Body of pancreas (tissue), 4 donors: ENCODE results near the gene AIM2. TPM values are rescaled to one million over a fixed set of nuclear protein-coding genes. Genes with fewer than 3 reads are reported as not detected.
"Not testable (repeated sequence)": the region's sequence is repeated elsewhere in the genome, so short reads cannot be mapped to it uniquely, and the experiment has no call there.

Experiments used
- ATAC-seq: fragments of 150-250 bp; one replicate; pipeline ENCODE4 v1.9.1; 2016
- DNase-seq, 4 donors: peaks; one replicate each; pipeline ENCODE4 v3.0.0-alpha.2; 2019
- H3K27ac ChIP-seq, 4 donors: fragments of 200-600 bp; sonication (generic); 1 replicate in 3 of 4; 2 replicates in 1 of 4; pipeline versions ENCODE4 v1.5.1 to v1.6.1; 2016 to 2019; ENCODE audit warnings: mild to moderate bottlenecking in 1 of 4, mixed read lengths in 1 of 4, moderate library complexity in 1 of 4
- H3K27me3 ChIP-seq, 2 donors: fragments of 200-600 bp; sonication (generic); one replicate each; pipeline ENCODE4 v1.6.0; 2016; ENCODE audit warnings: mild to moderate bottlenecking in 1 of 2
- H3K36me3 ChIP-seq, 2 donors: fragments of 200-600 bp; sonication (generic); replicated peaks in 1 of 2; 2 replicates each; pipeline ENCODE4 v1.5.1; 2016; ENCODE audit warnings: low read depth in 2 of 2; ENCODE audit not compliant: insufficient read depth in 1 of 2
- H3K4me1 ChIP-seq: fragments of 200-600 bp; sonication (generic); one replicate; pipeline ENCODE4 v1.6.0; 2016
- H3K4me3 ChIP-seq, 2 donors: fragments of 200-600 bp; sonication (generic); 1 replicate in 1 of 2; 2 replicates in 1 of 2; pipeline ENCODE4 v1.5.1; 2016 to 2019
- H3K9me3 ChIP-seq, 3 donors: fragments of 200-600 bp; sonication (generic); 1 replicate in 2 of 3; 2 replicates in 1 of 3; pipeline ENCODE4 v1.5.1; 2016
- POLR2A ChIP-seq, 3 donors: fragments of 450-650 bp; IDR thresholded peaks; one replicate each; pipeline ENCODE4 v1.6.1; 2016; ENCODE audit warnings: antibody characterized with exemption in 3 of 3, mild to moderate bottlenecking in 2 of 3
- WGBS, 2 donors: methylation state at CpG; one replicate each; pipeline ENCODE4 v1.1.5; 2017; 5-methylcytosine and 5-hydroxymethylcytosine counted together
- intact Hi-C: fragments of 100-400 bp; cut with DNase I; formaldehyde crosslinking; loops from one replicate; pipeline ENCODE4 v1.15.1; 2023
- total RNA-seq, 2 donors: library from RNA; depleted of rRNA; stranded (reverse); fragments of >200 nt; gene quantifications; one replicate each; pipeline ENCODE4 v1.1.0, GENCODE V29; 2016
- TF ChIP-seq, protein P1 (sequence below), 7 experiments: fragments of 450-650 bp in 4 of 7; fragments of 200-600 bp in 3 of 7; sonication (generic) in 3 of 7; IDR thresholded peaks; one replicate each; pipeline ENCODE4 v1.5.1; 2016 to 2019; ENCODE audit warnings: antibody characterized with exemption in 7 of 7

AIM2 gene
- total RNA-seq, 2 donors from 2014 or later, result not detected

GRCh38 chr1:159058751-159059150, 17.8 kb downstream of the AIM2 start:
- Histone ChIP-seq H3K4me3 (no peak overlapping the region), H3K36me3 (no peaks in the 10 kb centered on the region), H3K9me3 (no peaks in the 10 kb centered on the region), H3K27ac (no peak overlapping the region), H3K27me3 (no peaks in the 10 kb centered on the region), H3K4me1 (no peaks in the 10 kb centered on the region)
- intact Hi-C loops, result no loop called here
- WGBS, 2 donors, result 68 to 74% methylated on average over 7 of the region's 7 CpGs
- DNase-seq, result no peak
- TF ChIP-seq, protein P1, sequence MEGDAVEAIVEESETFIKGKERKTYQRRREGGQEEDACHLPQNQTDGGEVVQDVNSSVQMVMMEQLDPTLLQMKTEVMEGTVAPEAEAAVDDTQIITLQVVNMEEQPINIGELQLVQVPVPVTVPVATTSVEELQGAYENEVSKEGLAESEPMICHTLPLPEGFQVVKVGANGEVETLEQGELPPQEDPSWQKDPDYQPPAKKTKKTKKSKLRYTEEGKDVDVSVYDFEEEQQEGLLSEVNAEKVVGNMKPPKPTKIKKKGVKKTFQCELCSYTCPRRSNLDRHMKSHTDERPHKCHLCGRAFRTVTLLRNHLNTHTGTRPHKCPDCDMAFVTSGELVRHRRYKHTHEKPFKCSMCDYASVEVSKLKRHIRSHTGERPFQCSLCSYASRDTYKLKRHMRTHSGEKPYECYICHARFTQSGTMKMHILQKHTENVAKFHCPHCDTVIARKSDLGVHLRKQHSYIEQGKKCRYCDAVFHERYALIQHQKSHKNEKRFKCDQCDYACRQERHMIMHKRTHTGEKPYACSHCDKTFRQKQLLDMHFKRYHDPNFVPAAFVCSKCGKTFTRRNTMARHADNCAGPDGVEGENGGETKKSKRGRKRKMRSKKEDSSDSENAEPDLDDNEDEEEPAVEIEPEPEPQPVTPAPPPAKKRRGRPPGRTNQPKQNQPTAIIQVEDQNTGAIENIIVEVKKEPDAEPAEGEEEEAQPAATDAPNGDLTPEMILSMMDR (IDR thresholded peaks at IDR 0.05), result no peak
- TF ChIP-seq POLR2A (IDR thresholded peaks at IDR 0.05), result no peak
- no peak for ATAC-seq

- H3K9me3 ChIP-seq, result no peaks in the 10 kb centered on the region
- no peaks in the 10 kb centered on the region for H3K4me1 ChIP-seq
- WGBS, 2 donors, result 67 to 79% methylated on average over 7 of the region's 7 CpGs
- no peaks in the 10 kb centered on the region for H3K36me3 ChIP-seq
- intact Hi-C loops, result no loop called here
- no peak for TF ChIP-seq POLR2A (IDR thresholded peaks at IDR 0.05)
- TF ChIP-seq, protein P1 (IDR thresholded peaks at IDR 0.05), result no peak
- no peak for ATAC-seq
- DNase-seq, result no peak
- no peak overlapping the region for H3K4me3 ChIP-seq
- no peak overlapping the region for H3K27ac ChIP-seq
- H3K27me3 ChIP-seq, result no peaks in the 10 kb centered on the region
These were observed 20.4 kb downstream of the AIM2 start for GRCh38 chr1:159056069-159056698.

DNA sequence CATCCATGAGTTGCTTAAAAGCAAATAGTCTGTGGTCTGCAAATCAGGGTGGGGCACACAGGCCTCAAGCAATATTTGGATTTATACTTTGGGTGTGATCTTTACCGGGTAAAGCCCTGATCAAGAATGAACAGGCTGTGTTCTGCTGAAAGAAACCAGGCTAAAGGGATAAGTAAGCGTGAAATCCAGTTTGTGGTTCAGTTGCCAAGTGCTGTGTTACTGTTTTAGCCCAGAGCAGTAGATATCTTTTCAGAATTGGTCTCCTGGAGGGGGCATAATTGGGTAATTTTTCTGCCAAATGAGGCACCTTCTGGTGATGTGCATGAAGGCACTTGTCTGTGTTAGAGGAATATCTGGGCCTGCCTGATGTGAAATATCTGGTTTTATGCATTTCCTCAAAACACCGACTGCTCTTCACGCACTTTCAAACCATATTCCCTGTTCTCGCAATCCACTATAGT, 21.4 kb downstream of the AIM2 start:
- Histone ChIP-seq H3K9me3 (no peaks in the 10 kb centered on the region), H3K4me3 (no peak overlapping the region), H3K27me3 (no peaks in the 10 kb centered on the region), H3K4me1 (no peaks in the 10 kb centered on the region), H3K36me3 (no peaks in the 10 kb centered on the region), H3K27ac (no peak overlapping the region)
- intact Hi-C loops, result no loop called here
- WGBS, 2 donors, result 65 to 80% methylated on average over 5 of the region's 5 CpGs
- TF ChIP-seq, protein P1 (IDR thresholded peaks at IDR 0.05), result no peak
- no peak for DNase-seq
- ATAC-seq, result no peak

- Histone ChIP-seq H3K27me3 (no peaks in the 10 kb centered on the region), H3K27ac (no peak overlapping the region), H3K9me3 (no peaks in the 10 kb centered on the region), H3K36me3 (no peaks in the 10 kb centered on the region), H3K4me1 (no peaks in the 10 kb centered on the region), H3K4me3 (no peak overlapping the region)
- WGBS, 2 donors, result 15% methylated on average over 2 of the region's 2 CpGs
- intact Hi-C loops, result no loop called here
- DNase-seq (no peak), ATAC-seq (no peak)
- no peak for TF ChIP-seq POLR2A (IDR thresholded peaks at IDR 0.05)
These were observed 22.1 kb downstream of the AIM2 start for GRCh38 chr1:159054427-159054826.

DNA sequence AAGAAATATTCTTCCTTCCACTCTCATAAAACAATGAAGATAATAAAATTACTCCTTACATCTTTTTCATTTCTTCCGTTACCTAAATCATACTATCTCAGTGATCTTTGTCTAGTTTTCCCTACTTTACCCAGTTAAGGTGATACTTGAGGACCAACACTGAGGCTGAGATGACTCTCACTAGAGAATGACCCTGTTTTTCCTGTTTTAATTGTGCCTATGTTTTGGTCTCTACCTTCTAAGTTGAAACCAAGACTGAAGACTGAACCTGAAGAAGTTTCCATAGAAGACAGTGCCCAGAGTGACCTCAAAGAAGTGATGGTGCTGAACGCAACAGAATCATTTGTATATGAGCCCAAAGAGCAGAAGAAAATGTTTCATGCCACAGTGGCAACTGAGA, 25.1 kb downstream of the AIM2 start:
- WGBS, 2 donors, result 64 to 72% methylated on average over 2 of the region's 2 CpGs
- no peaks in the 10 kb centered on the region for H3K9me3 ChIP-seq
- H3K27me3 ChIP-seq, result no peaks in the 10 kb centered on the region
- ATAC-seq, result no peak
- no peaks in the 10 kb centered on the region for H3K36me3 ChIP-seq
- no peak for DNase-seq
- H3K4me3 ChIP-seq, result no peak overlapping the region
- intact Hi-C loops, result no loop called here
- no peak overlapping the region for H3K27ac ChIP-seq
- TF ChIP-seq, protein P1 (IDR thresholded peaks at IDR 0.05), result no peak
- no peak for TF ChIP-seq POLR2A (IDR thresholded peaks at IDR 0.05)
- no peaks in the 10 kb centered on the region for H3K4me1 ChIP-seq

DNA sequence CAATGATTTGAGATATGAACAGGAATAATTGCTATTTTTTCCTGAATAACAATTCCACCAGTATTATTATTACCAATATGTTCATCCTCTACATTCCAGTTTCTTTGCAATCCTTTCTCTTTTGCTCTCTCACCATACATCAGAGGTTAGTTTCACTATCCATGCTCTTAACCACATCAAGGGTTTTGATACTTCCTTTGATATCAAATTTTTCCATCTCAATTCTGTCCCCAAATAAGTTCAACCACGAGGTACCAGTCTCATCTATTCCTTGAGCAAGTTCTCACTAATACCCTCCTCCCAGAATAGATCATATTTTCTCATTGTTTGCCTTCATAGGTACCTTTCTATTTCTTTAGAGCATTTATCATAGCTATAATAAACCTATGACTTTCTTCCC, 30.1 kb downstream of the AIM2 start:
- DNase-seq, H3K9me3 ChIP-seq, H3K27ac ChIP-seq, H3K4me3 ChIP-seq, H3K4me1 ChIP-seq, ATAC-seq, H3K27me3 ChIP-seq, H3K36me3 ChIP-seq, intact Hi-C loops: not testable (repeated sequence)
- 28 to 41% methylated on average over 1 of the region's 1 CpG for WGBS, 2 donors
